GM12878 (cell line): ENCODE data around the gene NR3C1. TPM values are rescaled to one million over a fixed set of nuclear protein-coding genes. Genes with fewer than 3 reads are reported as not detected.

Experiments
- ATAC-seq: fragments of 200-7000 bp; cut with Tn5 transposase; 3 replicates; pipeline ENCODE4 v1.9.1; 2020; ENCODE audit warnings: mild to moderate bottlenecking, moderate library complexity
- BruUV-seq: library from RNA; stranded (reverse); fragments of 400-500 nt; replicated peaks from 2 replicates; lab custom pipeline; 2021; lab: Mats Ljungman, UMichigan
- CTCF ChIA-PET: fragments of 300-600 bp; sonication (Branson Sonifier 250); formaldehyde crosslinking; extraction: SDS; loops from one replicate; lab custom pipeline; 2021; ENCODE audit warnings: inconsistent platforms; lab: Yijun Ruan, JAX
- POLR2A ChIA-PET: fragments of 350-600 bp; formaldehyde crosslinking; extraction: SDS; loops from one replicate; lab custom pipeline; 2021; ENCODE audit warnings: inconsistent platforms; lab: Charles Lee
- RAD21 ChIA-PET: fragments of 300-600 bp; sonication (Branson Sonifier 250); formaldehyde crosslinking; loops from one replicate; lab custom pipeline; 2023; ENCODE audit warnings: antibody characterized with exemption; ENCODE audit not compliant: unreplicated experiment; lab: Charles Lee
- SMC1A ChIA-PET: fragments of 300-600 bp; sonication (Branson Sonifier 250); formaldehyde crosslinking; loops from one replicate; lab custom pipeline; 2023; ENCODE audit not compliant: unreplicated experiment, uncharacterized antibody; lab: Charles Lee
- DNase-seq: peaks from one replicate; pipeline ENCODE4 v3.0.0-alpha.2; 2011; ENCODE audit warnings: low read depth, low spot score
- FAIRE-seq: peaks from 3 replicates; lab custom pipeline; 2011; peaks lifted over from hg19 to GRCh38; lab: Jason Lieb, UNC
- H2AFZ ChIP-seq: 2 replicates; pipeline ENCODE4 v1.6.0; 2011; ENCODE audit warnings: low read depth, low read length, control low read depth; ENCODE audit not compliant: control insufficient read depth
- H3K27ac ChIP-seq: 2 replicates; pipeline ENCODE4 v1.5.1; 2011; ENCODE audit warnings: control low read depth; ENCODE audit not compliant: control insufficient read depth, insufficient read depth
- H3K27me3 ChIP-seq, 2 experiments: replicated peaks in 1 of 2; 2 replicates each; pipeline versions ENCODE4 v1.6.0 to v1.6.1; 2011; ENCODE audit warnings: low read length in 1 of 2; ENCODE audit not compliant: control insufficient read depth in 2 of 2, insufficient read depth in 2 of 2
- H3K36me3 ChIP-seq, 2 experiments: 2 replicates each; pipeline ENCODE4 v1.5.1; 2011; ENCODE audit warnings: low read length in 1 of 2; ENCODE audit not compliant: control insufficient read depth in 2 of 2, insufficient read depth in 2 of 2
- H3K4me1 ChIP-seq: 2 replicates; pipeline ENCODE4 v1.6.1; 2011; ENCODE audit warnings: mild to moderate bottlenecking, low read length, moderate library complexity, mixed read lengths; ENCODE audit not compliant: control insufficient read depth, insufficient read depth
- H3K4me2 ChIP-seq: 2 replicates; pipeline ENCODE4 v1.6.0; 2011; ENCODE audit warnings: control low read depth; ENCODE audit not compliant: control insufficient read depth, insufficient read depth
- H3K4me3 ChIP-seq: fragments of 200-600 bp; sonication (generic); 2 replicates; pipeline ENCODE4 v1.5.1; 2016
- H3K79me2 ChIP-seq: 2 replicates; pipeline ENCODE4 v1.6.0; 2011; ENCODE audit warnings: low read length; ENCODE audit not compliant: control insufficient read depth, insufficient read depth
- H3K9ac ChIP-seq: 2 replicates; pipeline ENCODE4 v1.8.0; 2011; ENCODE audit warnings: low read length, control low read depth, mixed read lengths; ENCODE audit not compliant: control insufficient read depth, insufficient read depth
- H3K9me3 ChIP-seq: replicated peaks from 3 replicates; pipeline ENCODE4 v1.5.1; 2011; ENCODE audit warnings: mild to moderate bottlenecking, low read length; ENCODE audit not compliant: control insufficient read depth, insufficient read depth
- H4K20me1 ChIP-seq: 2 replicates; pipeline ENCODE4 v1.6.0; 2011; ENCODE audit not compliant: control insufficient read depth, insufficient read depth
- BCL11A ChIP-seq: IDR thresholded peaks from 2 replicates; pipeline ENCODE4 v1.6.1; 2011; ENCODE audit warnings: low read depth, low read length
- IKZF1 ChIP-seq: fragments of 450-650 bp; conservative IDR thresholded peaks from 2 replicates; pipeline ENCODE4 v1.6.1; 2017; ENCODE audit warnings: antibody characterized with exemption, mild to moderate bottlenecking
- JUNB ChIP-seq: IDR thresholded peaks from 2 replicates; pipeline ENCODE4 v1.6.1; 2016; ENCODE audit warnings: antibody characterized with exemption, mild to moderate bottlenecking
- MTA2 ChIP-seq: fragments of 450-650 bp; IDR thresholded peaks from 2 replicates; pipeline ENCODE4 v1.6.1; 2016; ENCODE audit warnings: low read depth, mild to moderate bottlenecking, moderate library complexity
- NBN ChIP-seq: fragments of 450-650 bp; IDR thresholded peaks from 2 replicates; pipeline ENCODE4 v1.6.1; 2016
- NR2F1 ChIP-seq: fragments of 450-650 bp; conservative IDR thresholded peaks from 2 replicates; pipeline ENCODE4 v1.6.1; 2017; ENCODE audit warnings: mild to moderate bottlenecking
- RAD51 ChIP-seq: fragments of 450-650 bp; IDR thresholded peaks from 2 replicates; pipeline ENCODE4 v1.6.1; 2016; ENCODE audit warnings: moderate library complexity, mild to moderate bottlenecking, inconsistent platforms
- RUNX3 ChIP-seq: IDR thresholded peaks from 2 replicates; pipeline ENCODE4 v1.6.1; 2012; ENCODE audit warnings: low read length, inconsistent platforms
- ZNF217 ChIP-seq: fragments of 450-650 bp; IDR thresholded peaks from 2 replicates; pipeline ENCODE4 v1.6.1; 2017; ENCODE audit warnings: antibody characterized with exemption, mild to moderate bottlenecking
- ZNF384 ChIP-seq: IDR thresholded peaks from 2 replicates; pipeline ENCODE4 v1.6.1; 2012; ENCODE audit warnings: low read depth, mild to moderate bottlenecking, low read length, improper control_type of control experiment, borderline replicate concordance
- WGBS: methylation state at CpG from one replicate; pipeline ENCODE4 v1.1.6; 2016; ENCODE audit warnings: low lambda C conversion rate; ENCODE audit not compliant: insufficient replicate concordance, insufficient coverage; ENCODE audit errors: missing lambda C conversion rate; 5-methylcytosine and 5-hydroxymethylcytosine counted together
- in situ Hi-C: fragments of 300-500 bp; cut with MboI; formaldehyde crosslinking; loops from 9 replicates; pipeline ENCODE4 v1.14.3; 2018; ENCODE audit warnings: mixed read lengths
- intact Hi-C: fragments of 100-400 bp; cut with micrococcal nuclease; formaldehyde crosslinking; loops from one replicate; pipeline ENCODE4 v1.14.2; 2022; ENCODE audit not compliant: unreplicated experiment
- polyA plus RNA-seq, 11 experiments: library from polyadenylated mRNA; depleted of rRNA in 4 of 11; unstranded in 6 of 11; stranded (reverse) in 5 of 11; fragments of >200 nt; fragmentation: Nextera tagmentation in 4 of 11; fragmentation: Illumina TruSeq in 1 of 11; extraction: Ambion mirVana in 4 of 11; extraction: Trizol in 1 of 11; gene quantifications; 1 replicate in 1 of 11; 2 replicates in 10 of 11; pipeline versions ENCODE4 v1.2.1 to v1.2.3, GENCODE V29; 2011 to 2016; ENCODE audit warnings: inconsistent platforms in 2 of 11, missing spikeins in 2 of 11, low read depth in 1 of 11
- total RNA-seq, 4 experiments: library from RNA; depleted of rRNA in 3 of 4; stranded (reverse); fragments of >200 nt in 3 of 4; fragmentation: Illumina TruSeq in 1 of 4; extraction: Trizol in 1 of 4; gene quantifications; 2 replicates each; pipeline versions ENCODE4 v1.2.1 to v1.2.3, GENCODE V29; 2013 to 2021
- TF ChIP-seq, protein P1 (sequence below): fragments of 450-650 bp; IDR thresholded peaks from 2 replicates; pipeline ENCODE4 v1.6.1; 2017; ENCODE audit warnings: low read depth, mild to moderate bottlenecking, moderate library complexity
- TF ChIP-seq, protein P2 (sequence below): fragments of 450-650 bp; IDR thresholded peaks from 2 replicates; pipeline ENCODE4 v1.6.1; 2016; ENCODE audit warnings: mild to moderate bottlenecking
- TF ChIP-seq, protein P3 (sequence below): fragments of 450-650 bp; IDR thresholded peaks from 2 replicates; pipeline ENCODE4 v1.6.1; 2017; ENCODE audit warnings: mild to moderate bottlenecking, moderate library complexity
- TF ChIP-seq, protein P4 (sequence below): IDR thresholded peaks from 2 replicates; pipeline ENCODE4 v1.6.1; 2012; ENCODE audit warnings: low read depth, low read length, improper control_type of control experiment

The NR3C1 gene
- total and polyA plus RNA-seq, 10 of the 15 experiments (the other 5 are each of a cell fraction or from before 2014, with no cell fraction given): 49.7 to 141 (median 109) TPM

DNA sequence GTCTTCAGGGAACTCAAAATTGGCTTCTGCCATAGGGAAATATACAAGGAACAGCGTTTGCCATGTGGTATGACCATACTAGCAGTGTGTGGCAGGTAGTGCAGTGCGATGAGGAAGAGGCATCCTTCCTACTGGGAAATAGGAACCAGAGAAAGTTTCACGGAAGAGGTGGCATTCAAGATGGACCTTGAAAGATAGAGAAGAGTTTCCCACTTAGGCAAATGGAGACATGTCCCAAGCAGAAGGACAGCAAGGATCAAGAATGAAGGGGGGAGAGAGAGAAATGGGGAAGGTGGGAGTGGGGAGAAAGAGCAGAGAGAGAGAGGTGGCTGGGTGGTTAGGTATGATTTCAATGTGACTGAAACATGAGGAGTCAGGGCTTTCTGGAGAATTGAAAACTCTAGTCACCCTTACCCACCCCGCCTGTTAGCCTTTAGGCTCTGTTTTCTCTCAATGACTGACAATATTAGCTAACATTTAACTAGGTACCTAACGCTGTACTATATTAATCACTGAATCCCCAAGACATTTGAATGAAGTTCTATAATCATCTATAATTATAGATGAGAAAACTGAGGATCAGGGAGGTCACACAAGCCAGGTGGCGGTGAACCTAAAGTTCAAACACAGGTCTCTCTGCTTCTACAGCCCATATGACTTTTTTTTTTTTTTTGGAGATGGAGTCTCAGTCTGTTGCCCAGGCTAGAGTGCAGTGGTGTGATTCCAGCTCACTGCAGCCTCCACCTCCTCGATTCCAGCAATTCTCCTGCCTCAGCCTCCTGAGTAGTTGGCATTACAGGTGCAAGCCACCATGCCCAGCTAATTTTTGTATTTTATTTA, 171.3 kb downstream of the NR3C1 start:
- Histone ChIP-seq H4K20me1 (no peaks in the 10 kb centered on the region), H2AFZ (peak overlapping the region; percentile 30), H3K9ac (no peak overlapping the region), H3K4me2 (no peak overlapping the region), H3K27me3 (no peaks in the 10 kb centered on the region), H3K36me3 (no peaks in the 10 kb centered on the region), H3K9me3 (no peaks in the 10 kb centered on the region; the same call in 1 of the 3 replicates), H3K79me2 (peaks cover 1% of the 10 kb centered on the region; the same call in 1 of the 2 replicates), H3K4me3 (no peak overlapping the region), H3K27ac (peak overlapping the region; percentile 90), H3K4me1 (peaks cover 29% of the 10 kb centered on the region)
- 80% methylated on average over 7 of the region's 7 CpGs for WGBS
- no TSS peak for BruUV-seq
- no peak for FAIRE-seq
- POLR2A ChIA-PET: interaction anchor here (0.6 to 9.0 kb wide), 17 partner anchors 13 to 234 kb away, joined by 3 to 114 read pairs (median 4); no protein-coding TSS in a partner anchor
- RAD21 ChIA-PET: interaction anchor here (0.8 to 18.1 kb wide), 15 partner anchors 13 to 229 kb away, joined by 3 to 482 read pairs (median 5); partner anchors contain the start of gene NR3C1
- ATAC-seq: peak; percentile 10
- CTCF ChIA-PET: interaction anchor here (1.0 to 7.9 kb wide), 6 partner anchors 8 to 24 kb away, joined by 3 to 77 read pairs (median 4); no protein-coding TSS in a partner anchor
- intact Hi-C loops: loop anchor here (5.0 to 10.0 kb wide), 4 partner anchors 40 to 733 kb away; partner anchors contain the start of gene NR3C1
- no peak for DNase-seq
- SMC1A ChIA-PET: interaction anchor here (0.6 to 19.2 kb wide), 23 partner anchors 13 to 504 kb away, joined by 3 to 423 read pairs (median 4); no protein-coding TSS in a partner anchor
- in situ Hi-C loops: no loop called here
- TF ChIP-seq ZNF217 (no peak), NBN (0 out of 2 replicates have a peak, but pooled peaks have one; percentile 29), RAD51 (no peak), MTA2 (0 out of 2 replicates have a peak, but pooled peaks have one; percentile 16), RUNX3 (0 out of 2 replicates have a peak, but pooled peaks have one; percentile 7), JUNB (no peak), NR2F1 (peak; percentile 71), BCL11A (0 out of 2 replicates have a peak, but pooled peaks have one; percentile 10), IKZF1 (peak; percentile 63; the same call in 1 of the 2 replicates), ZNF384 (peak; percentile 76; the same call in 1 of the 2 replicates)
- TF ChIP-seq, protein P1, sequence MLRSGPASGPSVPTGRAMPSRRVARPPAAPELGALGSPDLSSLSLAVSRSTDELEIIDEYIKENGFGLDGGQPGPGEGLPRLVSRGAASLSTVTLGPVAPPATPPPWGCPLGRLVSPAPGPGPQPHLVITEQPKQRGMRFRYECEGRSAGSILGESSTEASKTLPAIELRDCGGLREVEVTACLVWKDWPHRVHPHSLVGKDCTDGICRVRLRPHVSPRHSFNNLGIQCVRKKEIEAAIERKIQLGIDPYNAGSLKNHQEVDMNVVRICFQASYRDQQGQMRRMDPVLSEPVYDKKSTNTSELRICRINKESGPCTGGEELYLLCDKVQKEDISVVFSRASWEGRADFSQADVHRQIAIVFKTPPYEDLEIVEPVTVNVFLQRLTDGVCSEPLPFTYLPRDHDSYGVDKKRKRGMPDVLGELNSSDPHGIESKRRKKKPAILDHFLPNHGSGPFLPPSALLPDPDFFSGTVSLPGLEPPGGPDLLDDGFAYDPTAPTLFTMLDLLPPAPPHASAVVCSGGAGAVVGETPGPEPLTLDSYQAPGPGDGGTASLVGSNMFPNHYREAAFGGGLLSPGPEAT: 0 out of 2 replicates have a peak, but pooled peaks have one; percentile 52
- TF ChIP-seq, protein P2, sequence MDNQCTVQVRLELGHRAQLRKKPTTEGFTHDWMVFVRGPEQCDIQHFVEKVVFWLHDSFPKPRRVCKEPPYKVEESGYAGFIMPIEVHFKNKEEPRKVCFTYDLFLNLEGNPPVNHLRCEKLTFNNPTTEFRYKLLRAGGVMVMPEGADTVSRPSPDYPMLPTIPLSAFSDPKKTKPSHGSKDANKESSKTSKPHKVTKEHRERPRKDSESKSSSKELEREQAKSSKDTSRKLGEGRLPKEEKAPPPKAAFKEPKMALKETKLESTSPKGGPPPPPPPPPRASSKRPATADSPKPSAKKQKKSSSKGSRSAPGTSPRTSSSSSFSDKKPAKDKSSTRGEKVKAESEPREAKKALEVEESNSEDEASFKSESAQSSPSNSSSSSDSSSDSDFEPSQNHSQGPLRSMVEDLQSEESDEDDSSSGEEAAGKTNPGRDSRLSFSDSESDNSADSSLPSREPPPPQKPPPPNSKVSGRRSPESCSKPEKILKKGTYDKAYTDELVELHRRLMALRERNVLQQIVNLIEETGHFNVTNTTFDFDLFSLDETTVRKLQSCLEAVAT: peak; percentile 69; the same call in 1 of the 2 replicates
- TF ChIP-seq, protein P3, sequence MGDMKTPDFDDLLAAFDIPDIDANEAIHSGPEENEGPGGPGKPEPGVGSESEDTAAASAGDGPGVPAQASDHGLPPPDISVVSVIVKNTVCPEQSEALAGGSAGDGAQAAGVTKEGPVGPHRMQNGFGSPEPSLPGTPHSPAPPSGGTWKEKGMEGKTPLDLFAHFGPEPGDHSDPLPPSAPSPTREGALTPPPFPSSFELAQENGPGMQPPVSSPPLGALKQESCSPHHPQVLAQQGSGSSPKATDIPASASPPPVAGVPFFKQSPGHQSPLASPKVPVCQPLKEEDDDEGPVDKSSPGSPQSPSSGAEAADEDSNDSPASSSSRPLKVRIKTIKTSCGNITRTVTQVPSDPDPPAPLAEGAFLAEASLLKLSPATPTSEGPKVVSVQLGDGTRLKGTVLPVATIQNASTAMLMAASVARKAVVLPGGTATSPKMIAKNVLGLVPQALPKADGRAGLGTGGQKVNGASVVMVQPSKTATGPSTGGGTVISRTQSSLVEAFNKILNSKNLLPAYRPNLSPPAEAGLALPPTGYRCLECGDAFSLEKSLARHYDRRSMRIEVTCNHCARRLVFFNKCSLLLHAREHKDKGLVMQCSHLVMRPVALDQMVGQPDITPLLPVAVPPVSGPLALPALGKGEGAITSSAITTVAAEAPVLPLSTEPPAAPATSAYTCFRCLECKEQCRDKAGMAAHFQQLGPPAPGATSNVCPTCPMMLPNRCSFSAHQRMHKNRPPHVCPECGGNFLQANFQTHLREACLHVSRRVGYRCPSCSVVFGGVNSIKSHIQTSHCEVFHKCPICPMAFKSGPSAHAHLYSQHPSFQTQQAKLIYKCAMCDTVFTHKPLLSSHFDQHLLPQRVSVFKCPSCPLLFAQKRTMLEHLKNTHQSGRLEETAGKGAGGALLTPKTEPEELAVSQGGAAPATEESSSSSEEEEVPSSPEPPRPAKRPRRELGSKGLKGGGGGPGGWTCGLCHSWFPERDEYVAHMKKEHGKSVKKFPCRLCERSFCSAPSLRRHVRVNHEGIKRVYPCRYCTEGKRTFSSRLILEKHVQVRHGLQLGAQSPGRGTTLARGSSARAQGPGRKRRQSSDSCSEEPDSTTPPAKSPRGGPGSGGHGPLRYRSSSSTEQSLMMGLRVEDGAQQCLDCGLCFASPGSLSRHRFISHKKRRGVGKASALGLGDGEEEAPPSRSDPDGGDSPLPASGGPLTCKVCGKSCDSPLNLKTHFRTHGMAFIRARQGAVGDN: peak; percentile 55
- TF ChIP-seq, protein P4, sequence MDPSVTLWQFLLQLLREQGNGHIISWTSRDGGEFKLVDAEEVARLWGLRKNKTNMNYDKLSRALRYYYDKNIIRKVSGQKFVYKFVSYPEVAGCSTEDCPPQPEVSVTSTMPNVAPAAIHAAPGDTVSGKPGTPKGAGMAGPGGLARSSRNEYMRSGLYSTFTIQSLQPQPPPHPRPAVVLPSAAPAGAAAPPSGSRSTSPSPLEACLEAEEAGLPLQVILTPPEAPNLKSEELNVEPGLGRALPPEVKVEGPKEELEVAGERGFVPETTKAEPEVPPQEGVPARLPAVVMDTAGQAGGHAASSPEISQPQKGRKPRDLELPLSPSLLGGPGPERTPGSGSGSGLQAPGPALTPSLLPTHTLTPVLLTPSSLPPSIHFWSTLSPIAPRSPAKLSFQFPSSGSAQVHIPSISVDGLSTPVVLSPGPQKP: no peak
